ENCODE results near the gene ITGB2.
A peak's percentile ranks its signal among the peaks of the same experiment; 100 is the strongest.

ITGB2 gene

GRCh38 chr21:44927587-44928461 lies 7.1 kb upstream of the ITGB2 start:
- H3K27me3 ChIP-seq: peaks cover 12% of the 10 kb centered on the region; the same call in 1 of the 2 replicates
- H3K9ac ChIP-seq: peak overlapping the region; percentile 48
- peaks cover 11% of the 10 kb centered on the region; the same call in 1 of the 2 replicates for H4K20me1 ChIP-seq
- H3K4me3 ChIP-seq: peak overlapping the region; percentile 48
- no peaks in the 10 kb centered on the region for H3K36me3 ChIP-seq
- peaks cover 88% of the 10 kb centered on the region for H3K4me1 ChIP-seq
- peak overlapping the region; percentile 100 for H3K4me2 ChIP-seq
- H3K9me3 ChIP-seq: no peaks in the 10 kb centered on the region
- H3K27ac ChIP-seq: peak overlapping the region; percentile 59
- no peak for TF ChIP-seq Cebpa-rat (IDR thresholded peaks at IDR 0.05)

- Histone ChIP-seq H3K9me3 (no peaks in the 10 kb centered on the region), H3K4me3 (peak overlapping the region; percentile 48), H3K27ac (peak overlapping the region; percentile 53), H3K4me2 (peak overlapping the region; percentile 100), H3K27me3 (peaks cover 6% of the 10 kb centered on the region; the same call in 1 of the 2 replicates), H4K20me1 (peaks cover 11% of the 10 kb centered on the region; the same call in 1 of the 2 replicates), H3K4me1 (peaks cover 82% of the 10 kb centered on the region), H3K36me3 (no peaks in the 10 kb centered on the region), H3K9ac (peak overlapping the region; percentile 48; the same call in 1 of the 2 replicates)
- TF ChIP-seq Cebpa-rat (IDR thresholded peaks at IDR 0.05): no peak
These were observed 6.5 kb upstream of the ITGB2 start for GRCh38 chr21:44927259-44927586.

- Histone ChIP-seq H3K36me3 (no peaks in the 10 kb centered on the region), H3K9me3 (no peaks in the 10 kb centered on the region), H3K4me1 (peaks cover 79% of the 10 kb centered on the region), H4K20me1 (peaks cover 9% of the 10 kb centered on the region; the same call in 1 of the 2 replicates), H3K27me3 (0 out of 2 replicates have a peak, but pooled peaks cover under 1% of the 10 kb centered on the region), H3K4me2 (peak overlapping the region; percentile 100), H3K27ac (peak overlapping the region; percentile 53), H3K4me3 (peak overlapping the region; percentile 48), H3K9ac (peak overlapping the region; percentile 48; the same call in 1 of the 2 replicates)
- TF ChIP-seq Cebpa-rat (IDR thresholded peaks at IDR 0.05): no peak
These were observed 5.8 kb upstream of the ITGB2 start for GRCh38 chr21:44926331-44927101.

- TF ChIP-seq Cebpa-rat (IDR thresholded peaks at IDR 0.05): no peak
- Histone ChIP-seq H3K4me2 (peak overlapping the region; percentile 100), H3K27me3 (no peaks in the 10 kb centered on the region), H4K20me1 (no peaks in the 10 kb centered on the region), H3K9me3 (no peaks in the 10 kb centered on the region), H3K4me3 (no peak overlapping the region), H3K4me1 (peaks cover 79% of the 10 kb centered on the region), H3K27ac (peak overlapping the region; percentile 49; the same call in 1 of the 2 replicates), H3K36me3 (no peaks in the 10 kb centered on the region), H3K9ac (0 out of 2 replicates have a peak overlapping the region, but pooled peaks have one; percentile 24)
These were observed 4.7 kb upstream of the ITGB2 start for GRCh38 chr21:44925378-44925755.

GRCh38 chr21:44924606-44925377 lies 4.1 kb upstream of the ITGB2 start:
- Histone ChIP-seq H3K4me2 (peak overlapping the region; percentile 100), H3K4me1 (peaks cover 79% of the 10 kb centered on the region), H3K27ac (peak overlapping the region; percentile 52), H3K27me3 (no peaks in the 10 kb centered on the region), H4K20me1 (no peaks in the 10 kb centered on the region), H3K36me3 (no peaks in the 10 kb centered on the region), H3K9ac (no peak overlapping the region), H3K9me3 (no peaks in the 10 kb centered on the region), H3K4me3 (no peak overlapping the region)
- TF ChIP-seq Cebpa-rat (IDR thresholded peaks at IDR 0.05): peak; percentile 85; the same call in 1 of the 2 replicates

- H3K27me3 ChIP-seq: no peaks in the 10 kb centered on the region
- no peak overlapping the region for H3K27ac ChIP-seq
- no peaks in the 10 kb centered on the region for H3K36me3 ChIP-seq
- no peak overlapping the region for H3K9ac ChIP-seq
- TF ChIP-seq Cebpa-rat (IDR thresholded peaks at IDR 0.05): no peak
- no peaks in the 10 kb centered on the region for H3K9me3 ChIP-seq
- no peaks in the 10 kb centered on the region for H4K20me1 ChIP-seq
- H3K4me2 ChIP-seq: no peak overlapping the region
- peaks cover 79% of the 10 kb centered on the region for H3K4me1 ChIP-seq
- no peak overlapping the region for H3K4me3 ChIP-seq
These were observed 2.9 kb upstream of the ITGB2 start for GRCh38 chr21:44923480-44924084.

- Histone ChIP-seq H3K9me3 (no peaks in the 10 kb centered on the region), H3K4me3 (no peak overlapping the region), H3K4me2 (peak overlapping the region; percentile 98; the same call in 1 of the 2 replicates), H3K36me3 (no peaks in the 10 kb centered on the region), H3K27me3 (no peaks in the 10 kb centered on the region), H3K4me1 (peaks cover 79% of the 10 kb centered on the region), H3K27ac (no peak overlapping the region), H3K9ac (no peak overlapping the region), H4K20me1 (no peaks in the 10 kb centered on the region)
- TF ChIP-seq Cebpa-rat (IDR thresholded peaks at IDR 0.05): no peak
These were observed 1.2 kb upstream of the ITGB2 start for GRCh38 chr21:44921928-44922327.

- peak overlapping the region; percentile 68 for H3K4me3 ChIP-seq
These were observed 596 bp downstream of the ITGB2 start for GRCh38 chr21:44919913-44920693.

More at GRCh38 chr21:44919913-44920693, 596 bp downstream of the ITGB2 start:
- Histone ChIP-seq H3K9ac (peak overlapping the region; percentile 77), H3K4me2 (peak overlapping the region; percentile 98), H3K4me1 (peaks cover 73% of the 10 kb centered on the region), H3K27ac (peak overlapping the region; percentile 85), H3K36me3 (no peaks in the 10 kb centered on the region), H3K9me3 (no peaks in the 10 kb centered on the region), H4K20me1 (no peaks in the 10 kb centered on the region), H3K27me3 (no peaks in the 10 kb centered on the region)
- no peak for TF ChIP-seq Cebpa-rat (IDR thresholded peaks at IDR 0.05)
